Muscle layer of colon (tissue), 2 donors: ENCODE data around the gene LYZL2.

Experiments
- H3K27ac ChIP-seq: one replicate; pipeline ENCODE4 v1.7.0; 2013; ENCODE audit warnings: low read depth, mild to moderate bottlenecking, low read length, moderate library complexity
- H3K27me3 ChIP-seq, 2 donors: one replicate each; pipeline ENCODE4 v1.7.0; 2013; ENCODE audit warnings: low read length in 2 of 2, mild to moderate bottlenecking in 2 of 2; ENCODE audit not compliant: insufficient read depth in 2 of 2, control insufficient read depth in 1 of 2
- H3K36me3 ChIP-seq: one replicate; pipeline ENCODE4 v1.7.0; 2013; ENCODE audit warnings: mild to moderate bottlenecking, low read length; ENCODE audit not compliant: insufficient read depth
- H3K4me1 ChIP-seq: one replicate; pipeline ENCODE4 v1.7.0; 2013; ENCODE audit warnings: mild to moderate bottlenecking, low read length; ENCODE audit not compliant: insufficient read depth
- H3K4me3 ChIP-seq, 2 donors: one replicate each; pipeline ENCODE4 v1.7.0; 2013; ENCODE audit warnings: low read length in 2 of 2, low read depth in 1 of 2, mild to moderate bottlenecking in 1 of 2, moderate library complexity in 1 of 2
- H3K9ac ChIP-seq: one replicate; pipeline ENCODE4 v1.7.0; 2013; ENCODE audit warnings: low read length
- H3K9me3 ChIP-seq: one replicate; pipeline ENCODE4 v1.7.0; 2013; ENCODE audit warnings: mild to moderate bottlenecking, low read length
- donor health status: abdominal sarcoma.
- donor health status: Adenocarcinoma of cecum.

The LYZL2 gene

DNA sequence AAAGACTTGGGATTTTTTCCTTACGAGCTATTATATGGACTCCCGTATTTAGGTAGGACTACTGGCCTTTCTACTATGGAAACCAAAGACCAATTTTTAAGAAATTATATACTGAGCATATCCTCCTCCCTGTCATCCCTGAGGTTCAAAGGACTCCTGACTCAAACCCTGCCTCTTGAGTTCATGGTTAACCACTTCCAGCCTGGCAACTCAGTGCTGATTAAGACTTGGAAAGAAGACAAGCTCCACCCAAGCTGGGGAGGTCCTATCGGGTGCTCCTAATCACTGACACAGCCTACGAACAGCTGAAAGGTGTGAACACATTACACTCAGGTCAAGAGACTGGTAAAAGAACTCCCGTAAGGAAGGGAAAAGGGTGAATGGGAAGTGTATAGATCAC lies 66.8 kb downstream of the LYZL2 start:
- Histone ChIP-seq H3K4me1 (no peaks in the 10 kb centered on the region), H3K36me3 (no peaks in the 10 kb centered on the region), H3K9me3 (no peaks in the 10 kb centered on the region), H3K9ac (no peak overlapping the region), H3K27ac (no peak overlapping the region), H3K27me3 (no peaks in the 10 kb centered on the region), H3K4me3 (no peak overlapping the region)
